ENCODE data around the gene ATP5F1B. TPM values are rescaled to one million over a fixed set of nuclear protein-coding genes. Genes with fewer than 3 reads are reported as not detected.

Gene ATP5F1B
- total and polyA plus RNA-seq, 10 donors = 223 to 375 (median 331) TPM

GRCh38 chr12:56601503-56601902 is 44.3 kb downstream of the ATP5F1B start:
- WGBS, 5 donors = 81 to 88% (median 86%) methylated on average over 1 to 3 of the region's 3 CpGs
- Histone ChIP-seq H3K36me3 (peaks cover 24 to 100% (median 98%) of the 10 kb centered on the region in 6 donors), H3K27me3 (replicated peaks in 1 of 7) (no peaks in the 10 kb centered on the region), H3K27ac (peak overlapping the region in 1 of 8 donors; percentile 36), H3K4me3 (no peak overlapping the region), H3K4me1 (no peaks in the 10 kb centered on the region), H3K9me3 (no peaks in the 10 kb centered on the region)
- intact Hi-C loops (cut with DNase I; ENCODE audit: low total_unique reads) = no loop called here
- TF ChIP-seq POLR2A (IDR thresholded peaks at IDR 0.05) = no peak
- TF ChIP-seq, protein P1, sequence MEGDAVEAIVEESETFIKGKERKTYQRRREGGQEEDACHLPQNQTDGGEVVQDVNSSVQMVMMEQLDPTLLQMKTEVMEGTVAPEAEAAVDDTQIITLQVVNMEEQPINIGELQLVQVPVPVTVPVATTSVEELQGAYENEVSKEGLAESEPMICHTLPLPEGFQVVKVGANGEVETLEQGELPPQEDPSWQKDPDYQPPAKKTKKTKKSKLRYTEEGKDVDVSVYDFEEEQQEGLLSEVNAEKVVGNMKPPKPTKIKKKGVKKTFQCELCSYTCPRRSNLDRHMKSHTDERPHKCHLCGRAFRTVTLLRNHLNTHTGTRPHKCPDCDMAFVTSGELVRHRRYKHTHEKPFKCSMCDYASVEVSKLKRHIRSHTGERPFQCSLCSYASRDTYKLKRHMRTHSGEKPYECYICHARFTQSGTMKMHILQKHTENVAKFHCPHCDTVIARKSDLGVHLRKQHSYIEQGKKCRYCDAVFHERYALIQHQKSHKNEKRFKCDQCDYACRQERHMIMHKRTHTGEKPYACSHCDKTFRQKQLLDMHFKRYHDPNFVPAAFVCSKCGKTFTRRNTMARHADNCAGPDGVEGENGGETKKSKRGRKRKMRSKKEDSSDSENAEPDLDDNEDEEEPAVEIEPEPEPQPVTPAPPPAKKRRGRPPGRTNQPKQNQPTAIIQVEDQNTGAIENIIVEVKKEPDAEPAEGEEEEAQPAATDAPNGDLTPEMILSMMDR (IDR thresholded peaks at IDR 0.05 in 8 of 11, conservative IDR thresholded peaks at IDR 0.05 in 3 of 11) = peak in 4 of 11 experiments; percentile 10 to 46 (median 24)
- TF ChIP-seq POLR2AphosphoS5 (IDR thresholded peaks at IDR 0.05) = no peak
- DNase-seq = no peak

DNA sequence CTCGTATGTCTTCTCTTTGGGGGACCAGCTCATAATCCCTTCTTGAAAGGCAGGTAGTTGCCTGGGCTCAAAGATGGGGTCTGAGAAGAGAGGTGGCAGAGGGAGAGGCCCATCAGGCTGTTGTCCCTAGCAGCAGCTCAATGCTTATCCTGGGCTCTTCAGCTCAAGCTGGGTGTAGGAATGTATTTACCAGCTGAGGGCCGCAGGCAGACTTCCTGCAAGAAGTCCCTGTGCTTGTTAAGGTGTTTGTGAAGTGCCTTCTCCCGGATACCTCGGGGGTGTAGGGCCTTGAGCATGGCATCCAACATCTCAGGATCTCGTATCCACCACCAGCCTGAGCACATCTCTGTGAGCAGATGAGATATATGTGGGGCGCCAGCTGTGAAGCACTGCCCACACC is 45.0 kb downstream of the ATP5F1B start:
- Histone ChIP-seq H3K27ac (peak overlapping the region in 1 of 8 donors; percentile 36), H3K4me3 (no peak overlapping the region), H3K9me3 (no peaks in the 10 kb centered on the region), H3K27me3 (replicated peaks in 1 of 7) (no peaks in the 10 kb centered on the region), H3K4me1 (no peaks in the 10 kb centered on the region), H3K36me3 (peaks cover 24 to 100% (median 91%) of the 10 kb centered on the region in 6 donors)
- peak in 2 of 3 donors; percentile 3 to 41 for TF ChIP-seq POLR2AphosphoS5 (IDR thresholded peaks at IDR 0.05)
- TF ChIP-seq, protein P1 (IDR thresholded peaks at IDR 0.05 in 8 of 11, conservative IDR thresholded peaks at IDR 0.05 in 3 of 11) = no peak
- no peak for DNase-seq
- WGBS, 5 donors = 65 to 92% (median 88%) methylated on average over 3 to 6 of the region's 6 CpGs
- intact Hi-C loops (cut with DNase I; ENCODE audit: low total_unique reads) = no loop called here

DNA sequence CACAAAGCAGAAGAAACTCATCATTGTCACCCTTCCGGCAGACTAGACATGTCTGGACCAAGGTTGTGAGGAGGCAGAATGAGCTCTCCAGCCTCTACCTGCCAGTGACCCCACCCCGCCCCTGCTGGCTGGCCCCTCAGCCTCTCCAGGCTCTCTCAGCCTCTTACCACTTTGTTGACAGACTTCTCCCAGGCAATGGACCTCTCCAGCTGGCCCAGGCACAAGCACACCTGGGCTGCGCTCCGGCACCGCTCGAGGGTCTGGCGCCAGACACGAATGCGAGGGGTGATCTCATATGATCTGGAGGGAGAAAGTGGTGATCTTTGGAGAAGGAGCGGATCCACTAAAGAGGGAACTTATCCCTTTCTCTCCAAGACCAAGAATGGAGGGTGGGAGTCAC is 46.0 kb downstream of the ATP5F1B start:
- Histone ChIP-seq H3K4me1 (peaks cover 0 to 6% (median 0%) of the 10 kb centered on the region in 6 donors), H3K9me3 (no peaks in the 10 kb centered on the region), H3K27ac (no peak overlapping the region), H3K36me3 (peaks cover 19 to 100% (median 82%) of the 10 kb centered on the region in 6 donors), H3K27me3 (replicated peaks in 1 of 7) (no peaks in the 10 kb centered on the region), H3K4me3 (no peak overlapping the region)
- WGBS, 5 donors = 91 to 97% (median 96%) methylated on average over 9 to 10 of the region's 10 CpGs
- intact Hi-C loops (cut with DNase I; ENCODE audit: low total_unique reads) = no loop called here
- DNase-seq = no peak
- TF ChIP-seq POLR2AphosphoS5 (IDR thresholded peaks at IDR 0.05) (peak in 2 of 3 donors; percentile 25 to 69), POLR2A (IDR thresholded peaks at IDR 0.05) (no peak)
- TF ChIP-seq, protein P1 (IDR thresholded peaks at IDR 0.05 in 8 of 11, conservative IDR thresholded peaks at IDR 0.05 in 3 of 11) = no peak

- H3K27ac ChIP-seq = no peak overlapping the region
- TF ChIP-seq, protein P1 (IDR thresholded peaks at IDR 0.05 in 8 of 11, conservative IDR thresholded peaks at IDR 0.05 in 3 of 11) = no peak
- no peak for TF ChIP-seq POLR2A (IDR thresholded peaks at IDR 0.05)
- peak in 1 of 3 donors; percentile 47 for TF ChIP-seq POLR2AphosphoS5 (IDR thresholded peaks at IDR 0.05)
- no peaks in the 10 kb centered on the region for H3K27me3 ChIP-seq (replicated peaks in 1 of 7)
- H3K9me3 ChIP-seq = no peaks in the 10 kb centered on the region
- peaks cover 19 to 98% (median 74%) of the 10 kb centered on the region in 6 donors for H3K36me3 ChIP-seq
- H3K4me1 ChIP-seq = peaks cover 0 to 7% (median 4%) of the 10 kb centered on the region in 6 donors
- intact Hi-C loops (cut with DNase I; ENCODE audit: low total_unique reads) = no loop called here
- 92 to 97% (median 96%) methylated on average over 15 of the region's 15 CpGs for WGBS, 5 donors
- no peak overlapping the region for H3K4me3 ChIP-seq
- DNase-seq = no peak
These were observed 46.7 kb downstream of the ATP5F1B start for GRCh38 chr12:56599041-56599440.

Measured in spleen (tissue), 11 donors.